Adrenal gland (tissue), 12 donors: ENCODE data around the gene EDEM1. TPM values are rescaled to one million over a fixed set of nuclear protein-coding genes. Genes with fewer than 3 reads are reported as not detected.

Source experiments
- DNase-seq, 7 donors: peaks; one replicate each; pipeline ENCODE4 v3.0.0-alpha.2; 2019 to 2020
- H3K27ac ChIP-seq, 5 donors: fragments of 200-600 bp; sonication (generic) in 4 of 5; 1 replicate in 3 of 5; 2 replicates in 2 of 5; pipeline versions ENCODE4 v1.5.1 to v1.8.0; 2016 to 2020; ENCODE audit warnings: mild to moderate bottlenecking in 1 of 5
- H3K27me3 ChIP-seq: fragments of 200-600 bp; 2 replicates; pipeline ENCODE4 v1.8.0; 2021
- H3K36me3 ChIP-seq, 2 donors: fragments of 200-600 bp; replicated peaks in 1 of 2; 1 replicate in 1 of 2; 2 replicates in 1 of 2; pipeline versions ENCODE4 v1.5.1 to v1.8.0; 2018 to 2022
- H3K4me1 ChIP-seq, 2 donors: fragments of 200-600 bp; replicated peaks in 1 of 2; 1 replicate in 1 of 2; 2 replicates in 1 of 2; pipeline versions ENCODE4 v1.5.1 to v1.8.0; 2018 to 2021
- H3K4me3 ChIP-seq, 4 donors: fragments of 200-600 bp; sonication (generic) in 3 of 4; one replicate each; pipeline ENCODE4 v1.5.1; 2016 to 2018
- H3K9me3 ChIP-seq, 3 donors: fragments of 200-600 bp; sonication (generic) in 1 of 3; replicated peaks in 1 of 3; 1 replicate in 2 of 3; 2 replicates in 1 of 3; pipeline versions ENCODE4 v1.5.1 to v1.8.0; 2016 to 2021
- POLR2A ChIP-seq, 2 donors: fragments of 450-650 bp; IDR thresholded peaks; one replicate each; pipeline ENCODE4 v1.6.1; 2017; ENCODE audit warnings: antibody characterized with exemption in 2 of 2, mild to moderate bottlenecking in 2 of 2, moderate library complexity in 1 of 2
- WGBS, 4 donors: extraction: QIAGEN DNeasy Blood & Tissue Kit in 2 of 4; methylation state at CpG; one replicate each; pipeline versions ENCODE4 v1.1.5 to v1.1.7; 2013 to 2017; 5-methylcytosine and 5-hydroxymethylcytosine counted together
- intact Hi-C, 2 donors: fragments of 100-400 bp; cut with DNase I; formaldehyde crosslinking; loops; one replicate each; pipeline versions ENCODE4 v1.14.1 to v1.15.0; 2022 to 2023
- polyA plus RNA-seq, 3 donors: library from polyadenylated mRNA; stranded (reverse); fragments of 200-250 nt in 2 of 3; fragments of 350-450 nt in 1 of 3; fragmentation: Illumina TruSeq in 1 of 3; extraction: RNeasy Lipid Tissue Mini Kit (QIAGEN cat#74804) in 1 of 3; gene quantifications; one replicate each; pipeline ENCODE4 v1.2.3, GENCODE V29; 2013 to 2014
- total RNA-seq, 9 donors: library from RNA; depleted of rRNA in 4 of 9; stranded (reverse); fragments of >200 nt in 4 of 9; fragments of 120-200 nt in 1 of 9; fragmentation: NEBNext Ultra II Directional in 1 of 9; extraction: Animal tissue kit (Norgen Biotek cat#: 25700) in 1 of 9; gene quantifications; one replicate each; pipeline versions ENCODE4 v1.1.0 to v1.2.4, GENCODE V29; 2013 to 2023
- TF ChIP-seq, protein P1 (sequence below), 6 experiments: fragments of 450-650 bp in 4 of 6; fragments of 200-600 bp in 2 of 6; sonication (generic) in 1 of 6; IDR thresholded peaks; 1 replicate in 5 of 6; 2 replicates in 1 of 6; pipeline versions ENCODE4 v1.5.1 to v1.8.0; 2016 to 2021; ENCODE audit warnings: antibody characterized with exemption in 6 of 6, mild to moderate bottlenecking in 2 of 6, moderate library complexity in 1 of 6
- donor health status: healthy with polysubstance abuse.
- donor health status: Bipolar disorder and iron deficiency.
- donor health status: DM: yes; HTN: yes; CAD: no.
- donor health status: DM: no; HTN: no; CAD: no.
- donor health status: DM: no; HTN: no; CAD: no.
- donor health status: DM: yes; HTN: yes; CAD: no.

EDEM1 gene
- total and polyA plus RNA-seq, 12 donors, result 3.1 to 63.6 (median 31.2) TPM

GRCh38 chr3:5232570-5232969 is 45.1 kb downstream of the EDEM1 start:
- WGBS, 4 donors, result 56 to 71% (median 69%) methylated on average over 6 of the region's 6 CpGs
- Histone ChIP-seq H3K36me3 (no peaks in the 10 kb centered on the region), H3K9me3 (no peaks in the 10 kb centered on the region), H3K4me3 (no peak overlapping the region), H3K27ac (no peak overlapping the region), H3K27me3 (no peaks in the 10 kb centered on the region), H3K4me1 (no peaks in the 10 kb centered on the region)
- peak in 1 of 7 donors; percentile 21 for DNase-seq
- intact Hi-C loops, result no loop called here
- TF ChIP-seq, protein P1, sequence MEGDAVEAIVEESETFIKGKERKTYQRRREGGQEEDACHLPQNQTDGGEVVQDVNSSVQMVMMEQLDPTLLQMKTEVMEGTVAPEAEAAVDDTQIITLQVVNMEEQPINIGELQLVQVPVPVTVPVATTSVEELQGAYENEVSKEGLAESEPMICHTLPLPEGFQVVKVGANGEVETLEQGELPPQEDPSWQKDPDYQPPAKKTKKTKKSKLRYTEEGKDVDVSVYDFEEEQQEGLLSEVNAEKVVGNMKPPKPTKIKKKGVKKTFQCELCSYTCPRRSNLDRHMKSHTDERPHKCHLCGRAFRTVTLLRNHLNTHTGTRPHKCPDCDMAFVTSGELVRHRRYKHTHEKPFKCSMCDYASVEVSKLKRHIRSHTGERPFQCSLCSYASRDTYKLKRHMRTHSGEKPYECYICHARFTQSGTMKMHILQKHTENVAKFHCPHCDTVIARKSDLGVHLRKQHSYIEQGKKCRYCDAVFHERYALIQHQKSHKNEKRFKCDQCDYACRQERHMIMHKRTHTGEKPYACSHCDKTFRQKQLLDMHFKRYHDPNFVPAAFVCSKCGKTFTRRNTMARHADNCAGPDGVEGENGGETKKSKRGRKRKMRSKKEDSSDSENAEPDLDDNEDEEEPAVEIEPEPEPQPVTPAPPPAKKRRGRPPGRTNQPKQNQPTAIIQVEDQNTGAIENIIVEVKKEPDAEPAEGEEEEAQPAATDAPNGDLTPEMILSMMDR (IDR thresholded peaks at IDR 0.05), result no peak
- no peak for TF ChIP-seq POLR2A (IDR thresholded peaks at IDR 0.05)

GRCh38 chr3:5233026-5233425 is 45.5 kb downstream of the EDEM1 start:
- H3K36me3 ChIP-seq, result no peaks in the 10 kb centered on the region

GRCh38 chr3:5235655-5236054 is 48.1 kb downstream of the EDEM1 start:
- Histone ChIP-seq H3K27me3 (no peaks in the 10 kb centered on the region), H3K27ac (no peak overlapping the region), H3K36me3 (no peaks in the 10 kb centered on the region), H3K4me1 (no peaks in the 10 kb centered on the region), H3K4me3 (no peak overlapping the region), H3K9me3 (no peaks in the 10 kb centered on the region)
- 87 to 93% (median 89%) methylated on average over 7 of the region's 7 CpGs for WGBS, 4 donors
- TF ChIP-seq POLR2A (IDR thresholded peaks at IDR 0.05), result no peak
- TF ChIP-seq, protein P1 (IDR thresholded peaks at IDR 0.05), result no peak
- DNase-seq, result peak in 1 of 7 donors; percentile 31
- intact Hi-C loops, result no loop called here

More at GRCh38 chr3:5233026-5233425, 45.5 kb downstream of the EDEM1 start:
- no peaks in the 10 kb centered on the region for H3K9me3 ChIP-seq
- no peak overlapping the region for H3K4me3 ChIP-seq
- peak in 1 of 7 donors; percentile 23 for DNase-seq
- intact Hi-C loops, result no loop called here
- TF ChIP-seq POLR2A (IDR thresholded peaks at IDR 0.05), result no peak
- TF ChIP-seq, protein P1 (IDR thresholded peaks at IDR 0.05), result no peak
- no peaks in the 10 kb centered on the region for H3K4me1 ChIP-seq
- WGBS, 4 donors, result 41 to 83% (median 58%) methylated on average over 1 to 2 of the region's 2 CpGs
- H3K27ac ChIP-seq, result no peak overlapping the region
- H3K27me3 ChIP-seq, result no peaks in the 10 kb centered on the region

DNA sequence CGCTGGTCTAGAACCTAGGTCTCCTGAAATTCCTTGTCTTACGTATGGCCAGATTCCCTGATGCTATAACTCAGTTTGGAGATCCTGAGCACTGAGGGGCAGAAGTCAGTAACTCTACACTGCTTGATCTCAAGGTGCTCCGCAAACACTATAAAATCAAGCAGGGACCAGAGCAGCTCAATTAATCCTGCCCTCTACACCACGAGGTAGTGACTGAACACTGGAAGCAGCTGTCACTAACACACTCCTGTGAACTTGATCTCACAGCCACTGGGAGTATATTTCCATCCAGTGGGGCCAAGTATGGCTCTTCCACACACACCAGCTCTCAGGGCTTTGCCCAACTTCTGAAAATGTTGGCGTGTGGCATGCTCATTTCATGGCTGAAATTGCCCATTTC is 51.0 kb downstream of the EDEM1 start:
- intact Hi-C loops, result no loop called here
- no peaks in the 10 kb centered on the region for H3K9me3 ChIP-seq
- no peak overlapping the region for H3K27ac ChIP-seq
- DNase-seq, result no peak
- no peaks in the 10 kb centered on the region for H3K4me1 ChIP-seq
- TF ChIP-seq, protein P1 (IDR thresholded peaks at IDR 0.05), result no peak
- no peak for TF ChIP-seq POLR2A (IDR thresholded peaks at IDR 0.05)
- WGBS, 4 donors, result 54 to 86% (median 69%) methylated on average over 5 of the region's 5 CpGs
- H3K36me3 ChIP-seq, result no peaks in the 10 kb centered on the region
- no peaks in the 10 kb centered on the region for H3K27me3 ChIP-seq
- H3K4me3 ChIP-seq, result no peak overlapping the region
